ENCODE data around the gene VEGFB. TPM values are rescaled to one million over a fixed set of nuclear protein-coding genes. Genes with fewer than 3 reads are reported as not detected.

VEGFB gene
- total and polyA plus RNA-seq, 2 donors (not counting 3 experiments of a cell fraction or from before 2014, with no cell fraction given): 19.3 to 98.1 TPM

GRCh38 chr11:64254326-64254725 is 19.9 kb downstream of the VEGFB start:
- no peaks in the 10 kb centered on the region for H3K9me1 ChIP-seq (replicated peaks; ENCODE audit: control insufficient read depth, extremely low read depth, insufficient read depth, low read length)
- H2AFZ ChIP-seq (ENCODE audit: low read depth, low read length): no peak overlapping the region
- H3K4me3 ChIP-seq (replicated peaks in 1 of 3; ENCODE audit: insufficient read depth in 1 of 3, low read depth in 1 of 3, low read length in 3 of 3): no peak overlapping the region
- POLR2A ChIA-PET: interaction anchor here (0.9 kb wide), 1 partner anchor 14 kb away, joined by 3 read pairs; no protein-coding TSS in a partner anchor
- FAIRE-seq (no peak), DNase-seq (ENCODE audit: low read depth, low spot score) (no peak)
- dilution Hi-C loops (cut with MboI; ENCODE audit: extremely low pct_ligation_motif_present, low sequenced_read_pairs) (no loop called here), intact Hi-C loops (cut with micrococcal nuclease) (no loop called here)
- H3K4me1 ChIP-seq (ENCODE audit: control insufficient read depth, extremely low read depth, insufficient read depth, low read length): peaks cover 24% of the 10 kb centered on the region
- CTCF ChIA-PET: interaction anchor here (0.8 to 1.5 kb wide), 3 partner anchors 9 to 51 kb away, joined by 3 to 6 read pairs (median 4); partner anchors contain the start of gene ESRRA
- no peak overlapping the region for H3K27ac ChIP-seq (ENCODE audit: insufficient read depth, low read depth, low read length)
- H3K9me3 ChIP-seq (replicated peaks; ENCODE audit: control insufficient read depth, insufficient read depth, low read length): no peaks in the 10 kb centered on the region
- no peak overlapping the region for H3K9ac ChIP-seq (replicated peaks; ENCODE audit: extremely low read depth, insufficient read depth, low read length)
- no peaks in the 10 kb centered on the region for H3K27me3 ChIP-seq (ENCODE audit: control insufficient read depth in 2 of 2, insufficient read depth in 2 of 2, low read length in 2 of 2)
- H3K4me2 ChIP-seq (ENCODE audit: insufficient read depth, low read length): no peak overlapping the region
- TF ChIP-seq CTCF (IDR thresholded peaks at IDR 0.05; ENCODE audit: extremely low read depth in 1 of 2, insufficient read depth in 1 of 2, low read depth in 1 of 2, low read length in 2 of 2) (no peak), POLR2AphosphoS5 (IDR thresholded peaks at IDR 0.05; ENCODE audit: insufficient read depth, low read depth, low read length) (no peak), FOS (IDR thresholded peaks at IDR 0.05; ENCODE audit: borderline replicate concordance, insufficient read depth, low read length) (no peak), POLR2A (IDR thresholded peaks at IDR 0.05; ENCODE audit: low read depth, low read length) (no peak), GATA2 (IDR thresholded peaks at IDR 0.05; ENCODE audit: insufficient read depth, insufficient read length, low read depth, low read length) (no peak), MYC (IDR thresholded peaks at IDR 0.05; ENCODE audit: low read depth, low read length) (no peak), JUN (IDR thresholded peaks at IDR 0.05; ENCODE audit: borderline replicate concordance, insufficient read depth, insufficient read length, low read depth) (no peak), EZH2 (IDR thresholded peaks at IDR 0.05; ENCODE audit: borderline replicate concordance, low read depth, low read length, severe bottlenecking) (no peak), MAX (IDR thresholded peaks at IDR 0.05; ENCODE audit: insufficient read depth, insufficient read length) (no peak)
- H3K79me2 ChIP-seq (ENCODE audit: control insufficient read depth, insufficient read depth, low read length): peaks cover 32% of the 10 kb centered on the region
- H4K20me1 ChIP-seq (replicated peaks; ENCODE audit: control insufficient read depth, extremely low read depth, insufficient read depth, low read length): no peaks in the 10 kb centered on the region
- no TSS peak for BruUV-seq (replicated peaks)
- H3K36me3 ChIP-seq (ENCODE audit: control insufficient read depth in 2 of 2, extremely low read depth in 1 of 2, insufficient read depth in 2 of 2, low read length in 2 of 2): peaks cover 8 to 29% of the 10 kb centered on the region in 2 experiments
